ENCODE data around the gene RIOK1. TPM values are rescaled to one million over a fixed set of nuclear protein-coding genes. Genes with fewer than 3 reads are reported as not detected.
A peak's percentile ranks its signal among the peaks of the same experiment; 100 is the strongest.

The RIOK1 gene
- total RNA-seq (2021) (16.9 and 24.9 TPM in 2 replicates), Bru-seq, nascent RNA (percentile 78 among the genes with signal in this experiment), BruChase-seq, experiment 1, labeled RNA remaining after a 2-hour chase (percentile 70 among the genes with signal in this experiment), BruChase-seq, experiment 2, labeled RNA remaining after a 6-hour chase (percentile 83 among the genes with signal in this experiment)
- long read RNA-seq, transcript RIOK1-202 (17 exons, 2,810 nt) = major isoform, 52 of 58 reads
- long read RNA-seq, partial matches to known transcripts = 0 of 58 reads
- long read RNA-seq, other reads (novel, unspliced or antisense) = 6 of 58 reads

- peak within 1 kb of the TSS; percentile 89 for H3K27ac ChIP-seq
- no peaks in the 10 kb centered on the region for H3K9me3 ChIP-seq (ENCODE audit: insufficient read depth, low read depth)
- H3K9me2 ChIP-seq (ENCODE audit: insufficient read depth) = no peaks in the 10 kb centered on the region
- DNase-seq = peak; percentile 86 to 96
- CTCF ChIA-PET = interaction anchor here (0.5 to 0.7 kb wide), 3 partner anchors 177 to 323 kb away, joined by 3 to 10 read pairs (median 7); no protein-coding TSS in a partner anchor
- 0 out of 2 replicates have a peak, but pooled peaks have one; percentile 29 for TF ChIP-seq CTCF (conservative IDR thresholded peaks at IDR 0.05)
- no peak for TF ChIP-seq EZH2 (IDR thresholded peaks at IDR 0.05; ENCODE audit: low read depth)
- peak within 1 kb of the TSS; percentile 82 for H2AFZ ChIP-seq
- H3K4me3 ChIP-seq = peak within 1 kb of the TSS; percentile 80
- intact Hi-C loops (cut with micrococcal nuclease; ENCODE audit: unreplicated experiment) = loop anchor here (1.0 to 2.0 kb wide), 5 partner anchors 43 to 713 kb away; partner anchors contain the start of gene SSR1
- peak within 1 kb of the TSS; percentile 99 for H3K4me2 ChIP-seq
- no peaks in the 10 kb centered on the region for H3K27me3 ChIP-seq (ENCODE audit: insufficient read depth, low read depth)
- H3K36me3 ChIP-seq (ENCODE audit: low read depth) = peaks cover 3% of the 10 kb centered on the region; the same call in 1 of the 2 replicates
- H3K4me1 ChIP-seq (replicated peaks; ENCODE audit: insufficient read depth) = peaks cover 19% of the 10 kb centered on the region
- H4K20me1 ChIP-seq (ENCODE audit: insufficient read depth) = peaks cover 7% of the 10 kb centered on the region; the same call in 1 of the 2 replicates
- peaks cover 23% of the 10 kb centered on the region for H3K79me2 ChIP-seq (ENCODE audit: low read depth)
- H3F3A ChIP-seq (ENCODE audit: insufficient read depth, low read depth) = peaks cover 19% of the 10 kb centered on the region
- TSS peak; percentile 60 for BruUV-seq (replicated peaks)
- POLR2A ChIA-PET (ENCODE audit: unreplicated experiment) = interaction anchor here (0.5 to 1.4 kb wide), 7 partner anchors 41 to 703 kb away, joined by 4 to 36 read pairs (median 6); partner anchors contain the start of gene SSR1
These were observed at the start of gene RIOK1, which contains the start of gene CAGE1 for GRCh38 chr6:7389451-7390225. Gene RIOK1 (plus strand): TSS chr6:7389808. CDS start chr6:7390003, 195 bp downstream. Gene CAGE1 (minus strand): TSS chr6:7389742. CDS start chr6:7387173, 2,569 bp downstream.

- peaks cover under 1% of the 10 kb centered on the region; the same call in 1 of the 2 replicates for H3K79me2 ChIP-seq (ENCODE audit: low read depth)
- H3K27me3 ChIP-seq (ENCODE audit: insufficient read depth, low read depth) = no peaks in the 10 kb centered on the region
- peaks cover 11% of the 10 kb centered on the region; the same call in 1 of the 2 replicates for H3K9me3 ChIP-seq (ENCODE audit: insufficient read depth, low read depth)
- no peaks in the 10 kb centered on the region for H3F3A ChIP-seq (ENCODE audit: insufficient read depth, low read depth)
- H3K36me3 ChIP-seq (ENCODE audit: low read depth) = no peaks in the 10 kb centered on the region
- no TSS peak for BruUV-seq (replicated peaks)
- ChIA-PET CTCF (no interaction called here), POLR2A (ENCODE audit: unreplicated experiment) (no interaction called here)
- H3K4me2 ChIP-seq = no peak overlapping the region
- no peak for DNase-seq
- TF ChIP-seq EZH2 (IDR thresholded peaks at IDR 0.05; ENCODE audit: low read depth) (no peak), CTCF (conservative IDR thresholded peaks at IDR 0.05) (no peak)
- no peak overlapping the region for H2AFZ ChIP-seq
- no peak overlapping the region for H3K27ac ChIP-seq
- H3K9me2 ChIP-seq (ENCODE audit: insufficient read depth) = no peaks in the 10 kb centered on the region
- intact Hi-C loops (cut with micrococcal nuclease; ENCODE audit: unreplicated experiment) = no loop called here
- H4K20me1 ChIP-seq (ENCODE audit: insufficient read depth) = no peaks in the 10 kb centered on the region
- 0 out of 2 replicates have a peak, but pooled peaks cover 5% of the 10 kb centered on the region for H3K4me1 ChIP-seq (replicated peaks; ENCODE audit: insufficient read depth)
- no peak overlapping the region for H3K4me3 ChIP-seq
These were observed 48.3 kb upstream of the RIOK1 start for GRCh38 chr6:7341271-7341670.

- TF ChIP-seq CTCF (conservative IDR thresholded peaks at IDR 0.05) (no peak), EZH2 (IDR thresholded peaks at IDR 0.05; ENCODE audit: low read depth) (no peak)
- no peaks in the 10 kb centered on the region for H3K9me2 ChIP-seq (ENCODE audit: insufficient read depth)
- no peaks in the 10 kb centered on the region for H3K36me3 ChIP-seq (ENCODE audit: low read depth)
- no peak overlapping the region for H3K4me3 ChIP-seq
- ChIA-PET CTCF (no interaction called here), POLR2A (ENCODE audit: unreplicated experiment) (no interaction called here)
- DNase-seq = peak in 1 of 2 experiments; percentile 37
- no peak overlapping the region for H2AFZ ChIP-seq
- peaks cover 6% of the 10 kb centered on the region; the same call in 1 of the 2 replicates for H3F3A ChIP-seq (ENCODE audit: insufficient read depth, low read depth)
- intact Hi-C loops (cut with micrococcal nuclease; ENCODE audit: unreplicated experiment) = no loop called here
- H3K27me3 ChIP-seq (ENCODE audit: insufficient read depth, low read depth) = no peaks in the 10 kb centered on the region
- peaks cover 3% of the 10 kb centered on the region; the same call in 1 of the 2 replicates for H3K79me2 ChIP-seq (ENCODE audit: low read depth)
- no peak overlapping the region for H3K4me2 ChIP-seq
- BruUV-seq (replicated peaks) = no TSS peak
- H4K20me1 ChIP-seq (ENCODE audit: insufficient read depth) = no peaks in the 10 kb centered on the region
- no peak overlapping the region for H3K27ac ChIP-seq
- H3K9me3 ChIP-seq (ENCODE audit: insufficient read depth, low read depth) = peaks cover 11% of the 10 kb centered on the region; the same call in 1 of the 2 replicates
- peaks cover 12% of the 10 kb centered on the region for H3K4me1 ChIP-seq (replicated peaks; ENCODE audit: insufficient read depth)
These were observed 47.4 kb upstream of the RIOK1 start for GRCh38 chr6:7341989-7342742.
